NOMO-1 treated with dmso at 0.1 percent for 144 hours (cell line): ENCODE data around the gene C3AR1.
"Not testable (repeated sequence)": the region's sequence is repeated elsewhere in the genome, so short reads cannot be mapped to it uniquely, and the experiment has no call there.

Source experiments
- DNase-seq: peaks from one replicate; lab custom pipeline; 2025; ENCODE audit not compliant: unreplicated experiment; lab: John Stamatoyannopoulos, UW

The C3AR1 gene

DNA sequence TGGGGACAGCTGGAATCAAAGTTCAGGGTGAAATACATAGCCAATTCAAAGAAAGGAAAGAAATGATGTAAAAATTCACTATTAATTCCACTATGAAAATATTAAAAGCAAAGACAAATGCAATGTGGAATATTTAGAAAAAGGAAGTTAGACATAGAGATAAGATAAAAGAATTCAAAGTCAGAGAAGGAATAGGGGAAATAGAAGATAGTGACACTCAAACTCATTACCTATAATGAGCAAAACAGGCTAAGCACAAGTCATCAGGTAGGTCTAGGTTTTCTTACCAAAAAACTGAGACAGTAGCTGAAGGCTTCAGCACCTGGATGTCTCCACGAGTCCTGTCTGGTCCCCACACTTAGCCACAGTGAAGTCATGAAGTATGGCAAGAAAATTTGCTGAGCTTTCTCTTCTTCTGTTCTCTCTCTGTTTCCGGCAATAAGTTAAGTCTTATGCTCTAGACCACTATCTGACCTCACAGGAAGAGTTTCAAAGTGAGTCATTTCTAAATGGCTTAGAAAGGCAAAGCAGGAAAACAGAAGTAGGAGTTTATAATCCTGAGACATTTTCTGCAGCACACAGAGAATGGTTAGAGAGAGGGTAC, at the start of gene C3AR1:
TSS of gene C3AR1 (minus strand) at position 369 of the 604 bp plus-strand sequence. CDS start 6,174 bp downstream, outside the sequence.
- peak; percentile 75 for DNase-seq

DNA sequence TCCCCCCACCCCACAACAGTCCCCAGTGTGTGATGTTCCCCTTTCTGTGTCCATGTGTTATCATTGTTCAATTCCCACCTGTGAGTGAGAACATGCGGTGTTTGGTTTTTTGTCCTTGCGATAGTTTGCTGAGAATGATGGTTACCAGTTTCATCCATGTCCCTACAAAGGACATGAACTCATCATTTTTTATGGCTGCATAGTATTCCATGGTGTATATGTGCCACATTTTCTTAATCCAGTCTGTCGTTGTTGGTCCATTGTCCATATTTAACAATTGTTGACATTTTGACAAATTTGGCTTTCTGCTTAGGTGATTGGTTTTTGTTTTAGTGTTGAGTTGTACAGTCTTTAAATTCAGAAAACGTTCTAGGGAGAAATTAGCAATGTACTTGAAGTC, 47.0 kb upstream of the C3AR1 start:
- DNase-seq, result not testable (repeated sequence)

DNA sequence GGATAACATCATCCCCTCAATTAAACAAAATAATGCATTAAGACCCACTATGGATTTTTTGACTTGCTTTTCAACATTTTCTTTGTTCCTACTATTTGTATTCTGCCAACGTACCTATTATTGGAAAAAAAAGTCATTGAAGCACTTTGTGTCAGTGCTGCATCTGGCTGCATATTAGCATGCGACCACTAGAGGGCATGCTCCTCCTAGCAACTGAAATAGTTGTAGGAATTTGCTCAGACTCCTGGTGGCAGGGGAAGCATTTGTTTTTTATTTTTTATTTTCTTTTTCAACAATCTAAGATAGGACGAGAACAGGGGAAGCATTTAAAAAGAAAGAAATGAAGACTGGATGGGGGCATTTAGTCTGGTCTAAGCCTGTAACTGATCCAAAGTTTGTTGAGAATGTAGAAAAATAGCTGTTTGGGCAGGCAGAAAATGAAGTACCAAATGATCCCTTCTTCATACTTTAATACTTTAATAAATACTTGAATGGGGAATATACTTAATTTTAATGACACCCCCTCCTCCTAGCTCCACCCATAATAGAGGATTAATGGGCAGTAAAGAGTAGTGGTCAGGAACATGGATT, 42.7 kb upstream of the C3AR1 start:
- peak; percentile 38 for DNase-seq

DNA sequence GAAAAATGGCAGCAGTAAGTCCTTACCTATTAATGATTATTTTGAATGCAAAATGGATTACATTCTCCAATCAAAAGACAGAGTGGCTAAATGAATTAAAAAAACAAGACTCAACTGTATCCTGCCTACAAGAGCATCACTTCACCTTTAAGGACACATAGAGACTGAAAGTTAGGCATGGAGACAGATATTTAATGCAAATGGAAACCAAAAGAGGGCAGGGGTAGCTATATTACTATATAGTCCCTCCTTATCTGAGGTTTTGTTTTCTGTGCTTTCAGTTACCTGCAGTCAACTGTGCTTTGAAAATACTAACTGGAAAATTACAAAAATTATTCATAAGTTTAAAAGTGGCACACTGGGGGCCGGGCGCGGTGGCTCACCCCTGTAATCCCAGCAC, 33.1 kb upstream of the C3AR1 start:
- no peak for DNase-seq

DNA sequence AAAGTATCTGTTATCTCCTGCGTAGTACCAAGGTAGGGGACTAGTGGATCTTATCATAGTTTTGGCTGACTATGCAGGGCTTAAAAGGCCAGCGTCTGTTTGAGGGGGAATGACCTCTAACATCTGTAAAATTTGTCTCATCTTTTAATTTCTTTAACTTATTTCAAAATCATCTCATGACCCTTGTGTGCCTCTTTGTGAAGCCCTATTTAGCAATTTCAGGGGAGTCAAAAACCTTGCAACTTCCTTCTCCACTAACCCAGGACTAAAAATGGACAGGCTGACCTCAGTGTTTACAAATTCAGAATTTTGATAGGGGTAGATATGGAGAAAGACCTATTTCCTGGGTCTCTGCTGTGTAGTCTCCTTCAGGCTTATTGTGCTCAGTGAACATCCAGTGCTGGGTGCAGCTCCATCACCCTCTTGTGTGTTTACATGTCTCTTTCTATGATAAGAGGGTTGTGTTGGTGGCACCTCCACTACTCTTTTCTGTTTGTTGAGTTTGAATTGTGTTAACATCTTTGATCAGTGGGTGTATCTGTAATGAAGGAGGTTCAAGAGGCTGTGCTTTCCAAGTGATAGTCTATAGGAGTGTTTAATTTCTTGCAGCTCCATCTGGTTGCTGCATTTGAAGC, 30.2 kb upstream of the C3AR1 start:
- no peak for DNase-seq

DNA sequence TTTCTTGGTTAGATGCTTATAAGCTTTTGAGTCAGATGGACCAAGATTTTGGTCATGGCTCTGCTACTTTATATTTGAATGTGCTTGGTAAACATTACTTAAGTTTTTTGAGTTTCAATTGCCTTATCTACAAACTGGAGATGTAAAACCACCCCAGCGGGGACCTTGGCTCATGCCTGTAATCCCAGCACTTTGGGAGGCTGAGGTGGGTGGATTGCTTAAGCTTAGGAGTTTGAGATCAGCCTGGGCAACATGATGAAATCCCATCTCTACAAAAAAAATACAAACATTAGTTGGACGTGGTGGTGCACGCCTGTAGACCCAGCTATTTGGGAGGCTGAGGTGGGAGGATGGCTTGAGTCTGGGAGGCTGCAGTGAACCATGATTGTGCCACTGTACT, 27.1 kb upstream of the C3AR1 start:
- no peak for DNase-seq

DNA sequence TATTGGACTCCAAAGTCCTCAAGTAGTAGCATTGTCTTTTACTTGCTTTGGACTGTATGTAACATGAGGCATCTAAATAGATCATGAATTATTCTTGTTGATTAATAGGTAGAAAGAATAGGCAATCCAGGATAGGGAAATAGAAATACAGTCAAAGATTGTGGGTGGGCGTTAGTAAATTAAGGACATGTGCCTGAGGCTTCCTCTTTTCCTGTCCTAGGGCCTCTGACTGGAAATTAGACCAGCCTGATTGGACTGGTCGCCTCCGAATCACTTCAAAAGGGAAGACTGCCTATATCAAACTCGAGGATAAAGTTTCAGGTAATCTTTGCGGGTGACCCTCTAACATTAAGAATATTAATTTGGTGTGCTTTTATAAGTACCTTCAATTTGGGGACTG, 23.6 kb upstream of the C3AR1 start:
- no peak for DNase-seq

DNA sequence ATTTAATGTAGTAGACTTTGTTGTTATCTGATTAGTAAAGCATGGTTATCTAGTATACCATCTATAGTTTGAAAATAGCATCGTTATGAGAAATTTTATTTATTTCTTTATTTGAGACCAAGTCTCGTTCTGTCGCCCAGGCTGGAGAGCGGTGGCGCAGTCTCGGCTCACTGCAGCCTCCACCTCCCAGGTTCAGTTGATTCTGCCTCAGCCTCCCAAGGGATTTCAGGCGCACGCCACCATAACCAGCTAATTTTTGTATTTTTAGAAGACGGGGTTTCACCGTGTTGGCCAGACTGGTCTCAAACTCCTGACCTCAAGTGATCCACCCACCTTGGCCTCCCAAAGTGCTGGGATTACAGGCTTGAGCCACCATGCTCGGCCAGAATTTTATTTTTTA, 23.1 kb upstream of the C3AR1 start:
- not testable (repeated sequence) for DNase-seq

DNA sequence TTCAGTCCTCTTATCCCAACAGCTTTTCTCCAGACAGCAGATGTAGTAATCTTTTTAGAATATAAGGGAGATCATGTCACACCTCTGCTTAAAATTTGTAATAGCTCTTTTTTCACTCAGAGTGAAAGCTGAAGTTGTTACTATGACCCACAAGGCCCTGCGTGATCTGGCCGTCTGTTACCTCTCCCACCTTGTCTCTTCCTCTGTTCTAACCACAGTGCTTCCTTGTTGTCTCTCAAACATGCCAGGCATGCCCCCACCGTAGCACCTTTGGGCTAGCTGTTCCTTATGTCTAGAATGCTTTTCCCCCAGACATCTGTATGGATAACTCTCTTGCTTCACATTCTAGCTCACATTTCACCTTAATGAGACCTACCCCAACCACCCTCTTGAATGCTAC, 22.4 kb upstream of the C3AR1 start:
- DNase-seq, result no peak

DNA sequence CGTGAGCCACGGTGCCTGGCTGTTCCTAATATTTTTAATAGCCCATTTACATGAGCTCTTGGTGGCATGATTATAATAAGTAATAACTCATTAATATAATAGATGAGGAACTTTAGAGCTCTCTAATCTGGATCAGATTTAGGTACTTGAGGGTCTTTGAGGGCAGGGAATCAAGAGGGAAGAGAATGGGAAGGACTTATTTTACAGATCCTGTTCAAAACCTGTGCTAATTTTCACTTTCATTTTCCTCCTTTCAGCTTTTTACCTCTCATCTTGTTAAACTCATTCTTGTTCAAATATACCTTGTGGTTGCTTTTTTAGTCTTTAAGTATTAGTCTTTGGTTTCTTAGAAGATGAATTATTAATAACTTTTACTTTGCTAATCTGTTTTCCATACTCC, 21.5 kb upstream of the C3AR1 start:
- no peak for DNase-seq

DNA sequence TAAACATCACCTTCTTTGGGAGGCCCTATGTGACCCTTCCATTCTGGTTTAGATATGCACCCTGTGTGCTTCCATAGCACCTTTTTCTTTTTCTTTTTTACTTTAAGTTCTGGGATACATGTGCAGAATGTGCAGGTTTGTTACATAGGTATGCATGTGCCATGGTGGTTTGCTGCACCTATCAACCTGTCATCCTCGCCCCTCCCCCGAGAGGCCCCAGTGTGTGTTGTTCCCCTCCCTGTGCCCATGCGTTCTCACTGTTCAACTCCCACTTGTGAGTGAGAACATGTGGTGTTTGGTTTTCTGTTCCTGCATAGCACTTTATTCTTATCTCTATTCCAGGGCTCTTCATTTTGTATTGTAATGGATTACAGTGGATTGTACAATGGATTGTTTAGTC, 18.2 kb upstream of the C3AR1 start:
- not testable (repeated sequence) for DNase-seq

DNA sequence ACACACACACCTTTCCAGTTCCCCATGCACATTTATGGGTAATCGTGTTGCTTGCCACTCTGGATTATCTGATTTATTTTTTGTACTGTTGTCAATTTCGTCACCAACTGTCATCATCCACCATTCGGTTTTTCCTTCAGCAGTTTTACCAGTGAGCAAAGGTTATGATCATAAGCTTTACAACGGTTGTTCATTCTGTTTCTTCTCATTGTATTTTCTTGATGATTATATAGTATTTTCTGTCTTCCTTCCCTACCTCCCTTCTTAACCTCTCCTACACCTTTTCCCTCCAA, 16.6 kb upstream of the C3AR1 start:
- no peak for DNase-seq

DNA sequence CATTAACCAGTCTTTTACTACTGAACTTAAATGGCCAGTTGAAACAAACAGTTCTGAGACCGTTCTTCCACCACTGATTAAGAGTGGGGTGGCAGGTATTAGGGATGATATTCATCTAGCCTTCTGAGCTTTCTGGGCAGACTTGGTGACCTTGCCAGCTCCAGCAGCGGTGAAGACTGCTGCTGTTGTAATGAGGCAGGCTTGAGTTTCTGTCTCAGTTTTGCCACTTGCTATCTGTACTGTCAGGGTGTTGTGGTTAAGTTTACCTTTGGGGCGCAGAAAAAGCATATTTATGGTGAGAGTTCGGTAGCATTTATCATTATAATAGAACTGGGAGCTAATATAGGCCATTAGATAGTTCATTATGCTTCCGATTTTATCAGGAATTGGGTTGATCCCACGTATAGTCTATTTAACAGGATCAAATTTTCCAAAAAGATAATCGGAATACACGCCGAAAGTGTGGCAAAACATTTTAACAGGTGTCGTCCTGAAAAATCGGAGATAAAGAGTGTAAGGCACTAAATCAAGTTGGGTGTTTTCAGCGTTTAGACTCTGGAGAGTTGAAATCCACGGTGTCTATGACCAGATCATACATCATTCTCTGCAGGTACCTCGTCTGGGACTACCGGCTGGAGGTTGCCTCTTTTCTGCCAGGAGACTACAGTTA, 15.2 kb upstream of the C3AR1 start:
- no peak for DNase-seq

DNA sequence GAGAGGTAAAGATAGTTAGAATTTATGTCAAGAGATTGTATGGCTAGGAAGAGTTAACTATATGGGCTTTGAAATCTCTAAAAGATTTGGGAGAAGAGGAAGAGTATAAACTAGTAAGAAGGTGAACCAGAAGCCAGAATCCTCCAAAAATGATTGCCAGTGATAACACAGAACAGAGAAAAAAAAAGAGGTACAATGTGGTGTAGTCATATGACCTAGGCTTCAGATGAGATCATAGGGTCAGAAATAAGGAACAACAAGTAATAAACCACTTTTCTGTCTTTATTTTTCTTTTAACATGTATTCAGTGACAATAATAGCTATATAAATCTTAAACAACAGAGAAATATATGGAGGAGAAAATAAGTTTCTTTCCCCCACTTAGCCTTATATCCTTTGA, 14.0 kb upstream of the C3AR1 start:
- DNase-seq, result peak; percentile 16

DNA sequence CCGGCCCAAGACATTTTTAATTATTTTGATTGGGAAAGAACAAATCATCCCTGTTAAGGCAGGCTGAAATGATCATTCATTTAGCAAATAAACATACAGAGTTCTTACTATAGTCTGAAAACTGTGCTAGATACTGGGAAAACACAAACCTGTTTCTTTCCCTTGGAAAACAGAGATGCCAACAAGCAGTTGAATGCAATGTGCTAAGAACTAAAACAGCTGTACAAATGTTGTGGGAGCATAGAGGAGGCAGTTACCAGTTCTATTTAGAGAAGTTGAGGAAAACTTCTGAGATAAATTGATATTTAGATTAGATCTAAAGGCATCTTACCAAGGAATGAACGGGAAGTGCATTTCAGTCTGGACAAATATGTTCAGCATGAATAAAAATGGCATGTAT, 12.8 kb upstream of the C3AR1 start:
- no peak for DNase-seq

DNA sequence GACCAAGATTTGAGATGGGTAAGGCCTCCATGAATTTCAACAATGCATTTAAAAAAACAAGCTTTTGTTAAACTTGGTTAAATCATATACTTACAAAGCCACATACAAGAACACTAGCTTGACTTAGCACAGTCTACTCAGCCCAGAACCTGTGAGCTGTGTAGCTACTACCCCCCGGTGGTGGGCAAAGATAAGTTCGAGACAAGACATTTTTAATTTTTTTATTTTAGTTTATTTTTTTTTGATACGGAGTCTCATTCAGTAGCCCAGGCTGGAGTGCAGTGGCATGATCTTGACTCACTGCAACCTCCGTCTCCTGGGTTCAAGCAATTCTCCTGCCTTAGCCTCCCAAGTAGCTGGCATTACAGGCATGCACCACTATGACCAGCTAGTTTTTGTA, 12.2 kb upstream of the C3AR1 start:
- peak; percentile 30 for DNase-seq

DNA sequence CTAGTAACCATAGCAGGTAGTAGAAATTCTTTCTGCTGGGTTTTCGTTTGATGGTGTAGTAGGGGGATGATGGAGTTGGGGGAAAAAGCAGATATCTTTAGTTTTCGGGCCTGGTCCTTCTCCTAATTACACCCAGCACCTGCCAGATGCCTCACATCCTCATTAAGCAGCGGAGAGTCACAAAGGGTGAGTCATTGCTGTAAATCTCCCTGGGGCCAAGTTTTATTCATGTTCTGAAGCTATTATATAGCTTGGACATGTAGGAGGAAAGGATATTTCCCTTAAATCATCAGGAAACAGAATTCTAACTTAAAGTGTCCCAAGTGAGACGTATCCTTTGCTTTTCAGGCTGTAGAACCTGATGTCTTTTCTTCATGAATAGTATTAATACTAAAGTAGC, 11.0 kb upstream of the C3AR1 start:
- no peak for DNase-seq

DNA sequence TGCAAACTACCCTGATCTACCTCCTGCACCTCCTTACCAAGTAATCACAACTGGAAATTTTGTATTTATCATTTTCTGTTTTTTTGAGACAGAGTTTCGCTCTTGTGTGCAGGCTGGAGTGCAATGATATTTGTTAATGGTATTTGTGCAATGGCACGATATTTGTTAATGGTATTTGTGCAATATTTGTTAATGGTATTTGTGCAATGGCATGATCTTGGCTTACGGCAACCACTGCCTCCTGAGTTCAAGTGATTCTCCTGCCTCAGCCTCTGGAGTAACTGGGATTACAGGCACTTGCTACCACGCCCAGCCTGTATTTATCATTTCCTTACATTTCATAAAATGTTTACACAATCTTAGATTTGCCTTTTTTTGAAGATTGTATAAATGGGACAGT, 10.2 kb upstream of the C3AR1 start:
- DNase-seq, result no peak

DNA sequence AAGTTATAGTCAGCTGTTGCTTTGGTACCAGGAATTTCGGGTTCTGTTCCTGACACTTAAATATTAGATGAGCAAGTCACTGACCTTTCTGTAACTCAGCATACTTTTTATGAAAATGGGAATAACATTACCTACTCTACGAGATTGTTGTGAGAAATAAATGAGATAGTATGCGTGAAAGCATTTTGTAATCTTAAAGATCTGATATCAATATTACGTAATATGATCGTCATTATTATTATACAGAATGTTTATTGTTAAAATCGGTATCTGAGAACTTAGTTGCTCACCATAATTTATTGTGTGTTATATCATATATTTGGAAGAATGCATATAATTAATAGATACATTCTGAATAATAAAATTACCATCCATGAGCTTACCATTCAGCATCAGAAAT, 9.8 kb upstream of the C3AR1 start:
- no peak for DNase-seq

DNA sequence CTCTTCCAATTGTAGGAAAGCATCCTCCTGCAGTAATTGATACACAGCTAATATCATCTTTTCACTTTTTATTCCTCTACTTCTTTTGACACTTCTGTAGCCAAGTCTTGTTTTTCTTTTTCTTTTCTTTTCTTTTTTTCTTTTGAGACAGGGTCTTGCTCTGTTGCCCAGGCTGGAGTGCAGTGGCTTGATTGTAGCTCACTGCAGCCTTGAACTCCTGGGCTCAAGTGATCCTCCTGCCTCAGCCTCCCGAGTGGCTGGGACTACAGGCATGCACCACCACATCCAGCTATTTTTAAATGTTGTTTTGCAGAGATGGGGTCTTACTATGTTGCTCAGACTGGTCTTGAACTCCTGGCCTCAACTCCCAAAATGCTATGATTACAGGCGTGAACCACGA, 5.7 kb upstream of the C3AR1 start:
- not testable (repeated sequence) for DNase-seq

DNA sequence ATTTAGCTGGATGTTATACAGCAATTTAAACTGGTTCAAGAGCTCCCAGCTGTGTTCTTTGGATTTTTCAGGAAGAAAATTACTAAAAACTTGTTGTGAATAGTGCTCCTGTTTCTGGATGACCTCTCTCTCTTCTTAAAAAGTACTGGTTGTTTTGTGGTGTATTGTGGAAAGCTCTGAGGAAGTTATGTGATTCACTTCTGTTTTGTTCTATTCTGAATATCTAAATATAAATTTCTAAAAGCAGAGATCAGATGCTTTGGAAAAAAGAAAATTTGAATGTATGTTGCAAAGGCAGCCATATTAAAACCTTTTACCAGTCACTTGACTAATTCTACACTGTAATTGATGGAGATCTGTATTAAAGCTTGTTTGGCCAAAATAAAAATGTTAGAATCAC, 3.4 kb upstream of the C3AR1 start:
- DNase-seq, result no peak

DNA sequence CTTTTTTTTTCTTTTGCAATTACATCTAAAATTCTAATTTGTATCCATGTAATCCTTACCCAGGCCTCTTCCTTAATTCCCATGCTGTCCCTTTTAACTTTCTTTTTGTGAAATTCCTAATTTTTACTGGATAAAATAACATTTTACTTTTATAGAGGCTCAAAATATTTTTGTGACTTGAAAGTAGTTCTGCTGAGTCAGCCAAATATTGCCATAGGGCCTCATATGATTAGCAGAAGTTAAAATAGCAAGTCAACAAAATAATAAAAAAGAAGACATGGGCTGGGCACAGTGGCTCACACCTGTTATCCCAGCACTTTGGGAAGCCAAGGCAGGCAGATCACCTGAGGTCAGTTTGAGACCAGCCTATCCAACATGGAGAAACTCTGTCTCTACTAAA, 2.0 kb downstream of the C3AR1 start:
- DNase-seq, result no peak
